ENCODE data around the gene CCDC120. TPM values are rescaled to one million over a fixed set of nuclear protein-coding genes. Genes with fewer than 3 reads are reported as not detected.

The CCDC120 gene
- total RNA-seq, 1 donor from 2014 or later: 8.6 TPM

- Histone ChIP-seq H3K4me3 (peak overlapping the region; percentile 38 to 44), H3K4me1 (peaks cover 5% of the 10 kb centered on the region), H3K27ac (peak overlapping the region; percentile 12), H3K27me3 (no peaks in the 10 kb centered on the region), H3K36me3 (no peaks in the 10 kb centered on the region), H3K9me3 (no peaks in the 10 kb centered on the region)
- no peak for TF ChIP-seq CTCF (IDR thresholded peaks at IDR 0.05)
- no peak for TF ChIP-seq POLR2A (IDR thresholded peaks at IDR 0.05)
- peak; percentile 67 to 77 for TF ChIP-seq POLR2AphosphoS5 (IDR thresholded peaks at IDR 0.05; ENCODE audit: insufficient read depth in 1 of 2, low read depth in 1 of 2)
- intact Hi-C loops (cut with DNase I): no loop called here
- DNase-seq (ENCODE audit: extremely low spot score in 2 of 2): peak in 1 of 2 donors; percentile 92
These were observed 42.2 kb downstream of the CCDC120 start for GRCh38 chrX:49100704-49101628.

- Histone ChIP-seq H3K4me3 (peak overlapping the region; percentile 38 to 44), H3K27me3 (no peaks in the 10 kb centered on the region), H3K9me3 (no peaks in the 10 kb centered on the region), H3K4me1 (peaks cover 5% of the 10 kb centered on the region), H3K27ac (no peak overlapping the region), H3K36me3 (no peaks in the 10 kb centered on the region)
- TF ChIP-seq POLR2AphosphoS5 (IDR thresholded peaks at IDR 0.05; ENCODE audit: insufficient read depth in 1 of 2, low read depth in 1 of 2) (no peak), POLR2A (IDR thresholded peaks at IDR 0.05) (no peak), CTCF (IDR thresholded peaks at IDR 0.05) (no peak)
- intact Hi-C loops (cut with DNase I): no loop called here
- DNase-seq (ENCODE audit: extremely low spot score in 2 of 2): no peak
These were observed 42.8 kb downstream of the CCDC120 start for GRCh38 chrX:49101629-49101984.

- Histone ChIP-seq H3K4me1 (peaks cover 5% of the 10 kb centered on the region), H3K9me3 (no peaks in the 10 kb centered on the region), H3K27me3 (no peaks in the 10 kb centered on the region), H3K36me3 (no peaks in the 10 kb centered on the region), H3K27ac (no peak overlapping the region), H3K4me3 (no peak overlapping the region)
- intact Hi-C loops (cut with DNase I): no loop called here
- TF ChIP-seq POLR2A (IDR thresholded peaks at IDR 0.05): no peak
- TF ChIP-seq POLR2AphosphoS5 (IDR thresholded peaks at IDR 0.05; ENCODE audit: insufficient read depth in 1 of 2, low read depth in 1 of 2): no peak
- TF ChIP-seq CTCF (IDR thresholded peaks at IDR 0.05): no peak
- no peak for DNase-seq (ENCODE audit: extremely low spot score in 2 of 2)
These were observed 43.4 kb downstream of the CCDC120 start for GRCh38 chrX:49102190-49102589.

- intact Hi-C loops (cut with DNase I): no loop called here
- TF ChIP-seq CTCF (IDR thresholded peaks at IDR 0.05) (no peak), POLR2AphosphoS5 (IDR thresholded peaks at IDR 0.05; ENCODE audit: insufficient read depth in 1 of 2, low read depth in 1 of 2) (no peak)
- H3K27me3 ChIP-seq: no peaks in the 10 kb centered on the region
These were observed 44.8 kb downstream of the CCDC120 start for GRCh38 chrX:49103637-49104036.

GRCh38 chrX:49106296-49106695, 47.5 kb downstream of the CCDC120 start:
- Histone ChIP-seq H3K4me3 (no peak overlapping the region), H3K36me3 (no peaks in the 10 kb centered on the region), H3K27ac (no peak overlapping the region), H3K27me3 (no peaks in the 10 kb centered on the region), H3K9me3 (no peaks in the 10 kb centered on the region), H3K4me1 (peaks cover 5% of the 10 kb centered on the region)
- intact Hi-C loops (cut with DNase I): no loop called here
- TF ChIP-seq POLR2AphosphoS5 (IDR thresholded peaks at IDR 0.05; ENCODE audit: insufficient read depth in 1 of 2, low read depth in 1 of 2) (no peak), POLR2A (IDR thresholded peaks at IDR 0.05) (no peak), CTCF (IDR thresholded peaks at IDR 0.05) (no peak)
- DNase-seq (ENCODE audit: extremely low spot score in 2 of 2): no peak

More at GRCh38 chrX:49103637-49104036, 44.8 kb downstream of the CCDC120 start:
- Histone ChIP-seq H3K9me3 (no peaks in the 10 kb centered on the region), H3K4me3 (no peak overlapping the region), H3K36me3 (no peaks in the 10 kb centered on the region), H3K4me1 (peaks cover 5% of the 10 kb centered on the region), H3K27ac (no peak overlapping the region)
- no peak for DNase-seq (ENCODE audit: extremely low spot score in 2 of 2)
